CD14-positive monocyte (primary cell): ENCODE measurements around the gene NGFR. TPM values are rescaled to one million over a fixed set of nuclear protein-coding genes. Genes with fewer than 3 reads are reported as not detected.

Experiments used
- DNase-seq, 3 donors: peaks; one replicate each; pipeline ENCODE4 v3.0.0-alpha.2; 2011 to 2022
- H2AFZ ChIP-seq: 2 replicates; pipeline ENCODE4 v1.6.0; 2012; ENCODE audit warnings: mild to moderate bottlenecking, low read depth, low read length, inconsistent platforms; ENCODE audit not compliant: insufficient read depth, poor library complexity, severe bottlenecking
- H3K27ac ChIP-seq, 2 donors: 1 replicate in 1 of 2; 2 replicates in 1 of 2; pipeline ENCODE4 v1.5.1; 2012 to 2013; ENCODE audit warnings: low read length in 2 of 2, control low read depth in 1 of 2, inconsistent platforms in 1 of 2, low read depth in 1 of 2, mild to moderate bottlenecking in 1 of 2
- H3K27me3 ChIP-seq, 2 donors: one replicate each; pipeline versions ENCODE4 v1.6.0 to v1.6.1; 2011 to 2013; ENCODE audit warnings: low read length in 2 of 2; ENCODE audit not compliant: control insufficient read depth in 2 of 2, insufficient read depth in 2 of 2
- H3K36me3 ChIP-seq, 2 donors: replicated peaks in 1 of 2; 1 replicate in 1 of 2; 2 replicates in 1 of 2; pipeline versions ENCODE4 v1.5.1 to v1.6.1; 2012 to 2013; ENCODE audit warnings: low read length in 2 of 2, control low read depth in 1 of 2, inconsistent platforms in 1 of 2, mild to moderate bottlenecking in 1 of 2; ENCODE audit not compliant: insufficient read depth in 2 of 2, control insufficient read depth in 1 of 2
- H3K4me1 ChIP-seq, 2 donors: 1 replicate in 1 of 2; 2 replicates in 1 of 2; pipeline versions ENCODE4 v1.5.1 to v1.6.1; 2012 to 2013; ENCODE audit warnings: low read length in 2 of 2, control low read depth in 1 of 2, inconsistent platforms in 1 of 2, mild to moderate bottlenecking in 1 of 2, moderate library complexity in 1 of 2; ENCODE audit not compliant: insufficient read depth in 2 of 2, control insufficient read depth in 1 of 2
- H3K4me2 ChIP-seq: replicated peaks from 2 replicates; pipeline ENCODE3; 2012; ENCODE audit warnings: low read length, moderate library complexity, mild to moderate bottlenecking; ENCODE audit not compliant: poor library complexity, severe bottlenecking; ENCODE audit errors: extremely low read depth
- H3K4me3 ChIP-seq, 3 experiments: fragments of 200-600 bp in 1 of 3; sonication (generic) in 1 of 3; replicated peaks in 1 of 3; 1 replicate in 2 of 3; 2 replicates in 1 of 3; pipeline ENCODE4 v1.5.1; 2011 to 2013; ENCODE audit warnings: low read length in 3 of 3, mild to moderate bottlenecking in 3 of 3, control low read depth in 2 of 3, low read depth in 2 of 3, inconsistent platforms in 1 of 3, moderate library complexity in 1 of 3
- H3K79me2 ChIP-seq: 2 replicates; pipeline ENCODE4 v1.6.0; 2012; ENCODE audit warnings: mild to moderate bottlenecking, control low read depth, inconsistent platforms, low read length, moderate library complexity; ENCODE audit not compliant: insufficient read depth
- H3K9ac ChIP-seq: 2 replicates; pipeline ENCODE4 v1.6.0; 2017; ENCODE audit warnings: low read length, mild to moderate bottlenecking; ENCODE audit not compliant: insufficient read depth, poor library complexity, severe bottlenecking
- H3K9me3 ChIP-seq, 2 donors: replicated peaks in 1 of 2; 1 replicate in 1 of 2; 2 replicates in 1 of 2; pipeline versions ENCODE4 v1.5.1 to v1.6.1; 2012 to 2013; ENCODE audit warnings: low read length in 2 of 2, control low read depth in 1 of 2; ENCODE audit not compliant: control insufficient read depth in 1 of 2, insufficient read depth in 1 of 2
- H4K20me1 ChIP-seq: 2 replicates; pipeline ENCODE4 v1.6.0; 2012; ENCODE audit warnings: mild to moderate bottlenecking, low read length, control low read depth, moderate library complexity; ENCODE audit not compliant: insufficient read depth
- H3K27ac Mint-ChIP-seq, 7 donors: one replicate each; pipeline ENCODE4 v1.8.0; 2020; ENCODE audit warnings: mild to moderate bottlenecking in 7 of 7, mixed read lengths in 7 of 7, moderate library complexity in 6 of 7, inconsistent platforms in 2 of 7
- H3K27me3 Mint-ChIP-seq, 3 donors: one replicate each; pipeline ENCODE4 v1.8.0; 2021 to 2022; ENCODE audit warnings: low read depth in 3 of 3, mild to moderate bottlenecking in 3 of 3, mixed read lengths in 3 of 3, moderate library complexity in 3 of 3, inconsistent platforms in 1 of 3
- H3K36me3 Mint-ChIP-seq, 2 donors: one replicate each; pipeline ENCODE4 v1.8.0; 2020; ENCODE audit warnings: mixed read lengths in 2 of 2, inconsistent platforms in 1 of 2, mild to moderate bottlenecking in 1 of 2
- H3K4me1 Mint-ChIP-seq: one replicate; pipeline ENCODE4 v1.8.0; 2020; ENCODE audit warnings: mild to moderate bottlenecking, mixed read lengths
- H3K4me3 Mint-ChIP-seq, 2 donors: one replicate each; pipeline ENCODE4 v1.8.0; 2020; ENCODE audit warnings: mild to moderate bottlenecking in 2 of 2, mixed read lengths in 2 of 2, moderate library complexity in 1 of 2
- H3K9me3 Mint-ChIP-seq, 7 donors: one replicate each; pipeline ENCODE4 v1.8.0; 2020 to 2022; ENCODE audit warnings: mixed read lengths in 7 of 7, mild to moderate bottlenecking in 6 of 7, moderate library complexity in 6 of 7, inconsistent platforms in 2 of 7
- CTCF ChIP-seq: fragments of 200-600 bp; IDR thresholded peaks from one replicate; pipeline ENCODE4 v1.8.0; 2022; ENCODE audit warnings: antibody characterized with exemption, mild to moderate bottlenecking
- WGBS: methylation state at CpG from one replicate; pipeline ENCODE4 v1.1.5; 2013; ENCODE audit warnings: missing lambda C conversion rate; ENCODE audit not compliant: insufficient coverage; 5-methylcytosine and 5-hydroxymethylcytosine counted together
- intact Hi-C, 2 donors: fragments of 100-400 bp; cut with micrococcal nuclease; formaldehyde crosslinking; loops; one replicate each; pipeline versions ENCODE4 v1.15.0 to v1.15.1; 2023
- polyA plus RNA-seq, 3 donors: library from polyadenylated mRNA; depleted of rRNA in 1 of 3; unstranded in 2 of 3; stranded (reverse) in 1 of 3; fragments of 300-500 nt in 2 of 3; fragments of >200 nt in 1 of 3; fragmentation: Illumina TruSeq in 2 of 3; gene quantifications; 1 replicate in 2 of 3; 2 replicates in 1 of 3; pipeline ENCODE4 v1.2.3, GENCODE V29; 2012 to 2021

Gene NGFR
- polyA plus RNA-seq, 3 donors: 0.05 to 0.19 TPM; not detected in 1

- Histone ChIP-seq H3K79me2 (no peaks in the 10 kb centered on the region), H3K9me3 (no peaks in the 10 kb centered on the region), H3K27me3 (peaks cover 0 to 23% of the 10 kb centered on the region in 2 donors), H3K9ac (no peak overlapping the region), H4K20me1 (no peaks in the 10 kb centered on the region), H2AFZ (no peak overlapping the region), H3K4me3 (no peak overlapping the region), H3K4me2 (no peak overlapping the region), H3K4me1 (peaks cover 24% of the 10 kb centered on the region in 2 donors), H3K36me3 (no peaks in the 10 kb centered on the region), H3K27ac (no peak overlapping the region)
- H3K4me3 Mint-ChIP-seq: peak overlapping the region in 1 of 2 donors; percentile 11
- H3K9me3 Mint-ChIP-seq: peaks cover 0 to 4% (median 0%) of the 10 kb centered on the region in 7 donors
- 90% methylated on average over 2 of the region's 8 CpGs for WGBS
- H3K27ac Mint-ChIP-seq: no peak overlapping the region
- no peak for DNase-seq
- H3K27me3 Mint-ChIP-seq: peaks cover 30 to 57% (median 38%) of the 10 kb centered on the region in 3 donors
- peaks cover 31% of the 10 kb centered on the region for H3K4me1 Mint-ChIP-seq
- intact Hi-C loops: no loop called here
- peaks cover 0 to 2% of the 10 kb centered on the region in 2 donors for H3K36me3 Mint-ChIP-seq
- TF ChIP-seq CTCF: no peak
Observed at GRCh38 chr17:49521088-49521450, 26.0 kb downstream of the NGFR start.

DNA sequence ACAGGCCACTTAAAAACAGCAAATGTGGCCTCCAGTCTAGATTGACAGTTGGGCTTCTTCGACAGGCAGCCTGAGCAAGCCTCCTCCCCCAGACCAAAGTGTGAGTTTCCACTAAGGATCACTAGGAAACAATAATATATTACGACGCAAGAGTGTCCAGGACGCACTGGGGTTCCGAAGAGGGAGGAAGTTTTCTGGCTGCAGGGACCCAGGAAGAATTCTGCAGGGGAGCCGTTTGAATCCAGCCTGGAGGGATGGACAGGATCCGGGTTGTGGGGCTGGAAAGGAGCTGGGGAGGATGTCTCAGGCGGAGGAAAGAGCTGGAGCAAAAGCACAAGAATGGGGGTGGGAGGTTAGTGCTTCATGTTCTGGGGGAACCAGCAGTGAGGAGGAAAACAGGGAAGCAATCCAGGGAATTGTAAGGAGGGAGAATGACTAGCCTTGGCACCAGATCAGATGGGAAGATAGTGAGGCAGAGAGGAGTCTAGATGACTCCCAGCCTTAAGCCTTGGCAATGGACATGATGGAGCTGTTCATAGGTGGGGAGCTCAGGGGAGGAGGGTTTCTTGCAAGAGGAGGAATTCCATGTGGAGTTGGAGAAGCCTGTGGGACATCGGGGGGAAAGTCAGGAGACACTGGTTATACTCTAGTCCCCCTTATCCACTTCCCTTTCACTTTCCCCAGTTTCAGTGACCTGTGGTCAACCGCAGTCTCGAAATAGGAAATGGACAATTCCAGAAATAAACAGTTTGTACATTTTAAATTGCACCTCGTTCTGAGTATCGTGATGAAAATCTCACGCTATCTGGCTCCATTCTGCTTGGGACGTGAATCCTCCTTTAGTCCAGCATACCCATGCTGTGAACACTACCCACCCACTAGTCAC, 26.6 kb downstream of the NGFR start:
- Histone ChIP-seq H3K9me3 (no peaks in the 10 kb centered on the region), H3K4me2 (peak overlapping the region; percentile 30), H3K4me3 (no peak overlapping the region), H3K27ac (no peak overlapping the region), H3K79me2 (no peaks in the 10 kb centered on the region), H3K4me1 (peaks cover 19 to 21% of the 10 kb centered on the region in 2 donors), H3K9ac (no peak overlapping the region), H3K36me3 (no peaks in the 10 kb centered on the region), H3K27me3 (peaks cover 0 to 25% of the 10 kb centered on the region in 2 donors), H4K20me1 (no peaks in the 10 kb centered on the region), H2AFZ (no peak overlapping the region)
- intact Hi-C loops: no loop called here
- Mint-ChIP-seq H3K4me3 (peak overlapping the region; percentile 7 to 85), H3K27me3 (peaks cover 31 to 63% (median 38%) of the 10 kb centered on the region in 3 donors), H3K27ac (no peak overlapping the region), H3K36me3 (peaks cover 0 to 2% of the 10 kb centered on the region in 2 donors), H3K9me3 (peaks cover 0 to 4% (median 0%) of the 10 kb centered on the region in 7 donors), H3K4me1 (peaks cover 28% of the 10 kb centered on the region)
- peak in 2 of 3 donors; percentile 8 to 33 for DNase-seq
- TF ChIP-seq CTCF: no peak
- 65% methylated on average over 11 of the region's 15 CpGs for WGBS
